ENCODE data around the gene RAB23. TPM values are rescaled to one million over a fixed set of nuclear protein-coding genes. Genes with fewer than 3 reads are reported as not detected.

The RAB23 gene
- total RNA-seq, 6 experiments from 2014 or later, result 23.1 to 30.3 (median 28.9) TPM

DNA sequence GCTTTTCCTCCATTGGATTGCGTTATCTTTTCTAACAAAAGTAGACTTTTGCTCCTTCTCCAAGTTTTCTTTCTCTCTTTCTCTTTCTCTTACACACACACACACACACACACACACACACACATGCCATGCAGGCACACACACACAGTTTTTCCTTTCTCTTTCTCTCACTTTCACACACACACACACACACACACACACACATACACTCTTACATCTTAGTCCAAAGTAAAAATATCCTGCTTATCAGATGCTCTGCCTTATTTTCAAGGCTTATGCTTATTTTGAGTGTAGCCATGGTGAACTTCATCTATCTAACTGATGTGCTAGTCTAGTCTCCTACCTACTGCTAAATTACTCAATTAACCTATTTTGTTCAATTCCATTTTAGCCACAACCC, 34.4 kb upstream of the RAB23 start:
- Mint-ChIP-seq H3K4me1 (ENCODE audit: low read depth) (peaks cover 90% of the 10 kb centered on the region), H3K9me3 (no peaks in the 10 kb centered on the region), H3K27ac (peak overlapping the region; percentile 98; the same call in 1 of the 2 replicates), H3K4me3 (no peak overlapping the region), H3K36me3 (ENCODE audit: low read depth) (peaks cover 13% of the 10 kb centered on the region), H3K27me3 (ENCODE audit: insufficient read depth) (no peaks in the 10 kb centered on the region; the same call in 1 of the 2 replicates)
- TF ChIP-seq, protein P1, sequence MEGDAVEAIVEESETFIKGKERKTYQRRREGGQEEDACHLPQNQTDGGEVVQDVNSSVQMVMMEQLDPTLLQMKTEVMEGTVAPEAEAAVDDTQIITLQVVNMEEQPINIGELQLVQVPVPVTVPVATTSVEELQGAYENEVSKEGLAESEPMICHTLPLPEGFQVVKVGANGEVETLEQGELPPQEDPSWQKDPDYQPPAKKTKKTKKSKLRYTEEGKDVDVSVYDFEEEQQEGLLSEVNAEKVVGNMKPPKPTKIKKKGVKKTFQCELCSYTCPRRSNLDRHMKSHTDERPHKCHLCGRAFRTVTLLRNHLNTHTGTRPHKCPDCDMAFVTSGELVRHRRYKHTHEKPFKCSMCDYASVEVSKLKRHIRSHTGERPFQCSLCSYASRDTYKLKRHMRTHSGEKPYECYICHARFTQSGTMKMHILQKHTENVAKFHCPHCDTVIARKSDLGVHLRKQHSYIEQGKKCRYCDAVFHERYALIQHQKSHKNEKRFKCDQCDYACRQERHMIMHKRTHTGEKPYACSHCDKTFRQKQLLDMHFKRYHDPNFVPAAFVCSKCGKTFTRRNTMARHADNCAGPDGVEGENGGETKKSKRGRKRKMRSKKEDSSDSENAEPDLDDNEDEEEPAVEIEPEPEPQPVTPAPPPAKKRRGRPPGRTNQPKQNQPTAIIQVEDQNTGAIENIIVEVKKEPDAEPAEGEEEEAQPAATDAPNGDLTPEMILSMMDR (IDR thresholded peaks at IDR 0.05), result no peak
- no peak for DNase-seq

DNA sequence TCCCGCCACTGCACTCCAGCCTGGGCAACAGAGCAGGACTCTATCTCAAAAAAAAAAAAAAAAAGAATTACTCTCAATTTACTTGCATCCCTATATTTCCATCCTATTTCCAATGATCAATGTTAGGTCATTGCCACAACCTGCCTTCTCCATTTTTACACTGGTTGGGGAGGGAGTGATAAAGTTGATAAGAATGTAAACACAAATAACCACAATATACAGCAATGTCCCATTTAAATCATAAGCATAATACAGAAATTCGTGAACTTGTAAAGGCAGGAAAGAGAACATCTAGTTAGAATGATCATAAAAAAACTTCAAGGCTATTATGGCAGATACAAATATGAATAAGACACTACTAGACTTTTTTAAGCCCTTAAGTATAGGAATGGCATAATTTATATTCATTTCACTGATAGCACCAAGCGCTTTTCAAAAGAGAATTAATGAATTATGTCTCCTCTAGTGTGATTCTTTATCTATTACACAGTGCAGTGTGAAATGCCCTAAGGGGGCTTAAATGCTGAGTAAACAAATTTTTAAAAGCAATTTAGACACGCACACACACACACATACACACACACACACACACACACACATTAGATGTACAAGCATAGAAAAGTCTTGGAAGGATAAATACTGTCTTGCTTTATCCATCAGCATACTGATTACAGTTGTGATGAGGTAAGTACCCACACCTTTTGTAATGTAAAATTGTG, 33.5 kb upstream of the RAB23 start:
- Mint-ChIP-seq H3K9me3 (no peaks in the 10 kb centered on the region), H3K4me1 (ENCODE audit: low read depth) (peaks cover 86% of the 10 kb centered on the region), H3K27ac (no peak overlapping the region; the same call in 1 of the 2 replicates), H3K4me3 (no peak overlapping the region), H3K27me3 (ENCODE audit: insufficient read depth) (no peaks in the 10 kb centered on the region; the same call in 1 of the 2 replicates), H3K36me3 (ENCODE audit: low read depth) (peaks cover 10% of the 10 kb centered on the region)
- TF ChIP-seq, protein P1 (IDR thresholded peaks at IDR 0.05), result no peak
- DNase-seq, result no peak

DNA sequence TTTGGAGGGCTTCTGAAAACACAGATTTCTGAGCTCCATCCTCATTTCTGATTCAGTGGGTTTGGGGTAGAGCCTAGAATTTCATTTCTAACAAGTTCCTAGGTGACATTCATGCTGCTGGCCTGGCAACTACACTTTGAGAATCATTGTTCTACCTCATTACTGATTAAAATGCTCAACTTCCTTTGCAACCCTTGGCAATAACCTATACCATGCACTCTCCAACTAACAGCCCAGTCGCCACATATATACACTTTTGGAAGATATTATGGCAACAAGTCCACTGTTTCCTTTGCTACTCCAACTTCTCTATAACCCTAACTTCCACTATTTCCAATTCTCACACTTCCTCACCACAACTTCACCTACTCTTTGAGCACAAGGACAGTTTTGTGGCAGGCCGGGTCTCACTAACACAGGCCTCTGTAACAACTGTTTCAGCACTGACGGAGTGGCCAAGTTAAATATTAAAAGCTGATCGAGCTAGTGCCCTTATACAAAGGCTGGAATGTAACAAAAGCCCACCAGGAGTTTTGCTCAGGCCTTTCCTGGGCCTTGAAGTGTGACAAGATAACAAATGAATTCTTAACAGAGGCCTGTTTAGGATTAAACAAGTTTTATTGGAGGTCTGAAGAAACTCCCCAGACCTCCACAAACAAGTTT, 32.1 kb upstream of the RAB23 start:
- no peaks in the 10 kb centered on the region for H3K9me3 Mint-ChIP-seq
- H3K36me3 Mint-ChIP-seq (ENCODE audit: low read depth), result no peaks in the 10 kb centered on the region
- 0 out of 2 replicates have a peak overlapping the region, but pooled peaks have one; percentile 4 for H3K27ac Mint-ChIP-seq
- peaks cover 72% of the 10 kb centered on the region for H3K4me1 Mint-ChIP-seq (ENCODE audit: low read depth)
- H3K27me3 Mint-ChIP-seq (ENCODE audit: insufficient read depth), result no peaks in the 10 kb centered on the region; the same call in 1 of the 2 replicates
- H3K4me3 Mint-ChIP-seq, result no peak overlapping the region
- no peak for DNase-seq
- TF ChIP-seq, protein P1 (IDR thresholded peaks at IDR 0.05), result no peak

DNA sequence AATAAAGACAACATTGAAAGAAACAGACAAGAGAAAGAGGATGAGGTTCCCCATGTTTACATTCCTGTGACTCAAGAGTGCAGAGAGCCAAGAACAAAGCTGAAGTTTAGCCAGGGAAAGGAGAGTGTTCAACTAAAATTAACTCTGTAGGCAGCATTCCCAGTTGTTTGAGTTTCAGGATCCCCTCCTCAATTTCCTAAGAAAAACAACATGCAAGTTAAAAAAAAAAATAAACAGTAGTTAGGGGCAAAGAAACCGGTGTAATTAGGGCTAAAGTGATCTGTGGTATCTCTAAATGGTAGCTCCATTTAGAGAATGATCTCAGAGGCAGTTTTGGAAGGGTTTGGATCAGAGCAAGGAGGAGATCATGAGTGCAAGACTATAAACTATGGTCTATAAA, 30.9 kb upstream of the RAB23 start:
- Mint-ChIP-seq H3K4me1 (ENCODE audit: low read depth) (peaks cover 63% of the 10 kb centered on the region), H3K36me3 (ENCODE audit: low read depth) (no peaks in the 10 kb centered on the region), H3K4me3 (peak overlapping the region; percentile 53), H3K27ac (peak overlapping the region; percentile 68), H3K27me3 (ENCODE audit: insufficient read depth) (no peaks in the 10 kb centered on the region; the same call in 1 of the 2 replicates), H3K9me3 (no peaks in the 10 kb centered on the region)
- TF ChIP-seq, protein P1 (IDR thresholded peaks at IDR 0.05), result no peak
- peak; percentile 37 for DNase-seq

DNA sequence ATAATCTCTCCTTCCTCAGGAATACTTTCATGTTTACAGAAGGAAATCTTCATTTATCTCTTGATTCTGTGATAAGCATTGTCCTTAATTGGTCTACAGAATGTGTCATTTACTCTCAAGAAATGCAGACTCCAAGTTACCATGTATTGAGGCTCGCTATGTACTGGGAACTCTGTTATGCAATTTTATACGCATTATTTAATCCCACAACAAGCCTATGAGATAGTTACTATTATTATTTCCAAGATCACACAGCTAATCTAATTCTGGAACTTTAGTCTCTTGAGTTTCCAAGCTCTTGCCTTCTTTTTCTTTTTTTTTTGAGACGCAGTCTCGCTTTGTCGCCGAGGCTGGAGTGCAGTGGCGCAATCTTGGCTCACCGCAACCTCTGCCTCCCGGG, 30.0 kb upstream of the RAB23 start:
- TF ChIP-seq, protein P1 (IDR thresholded peaks at IDR 0.05), result no peak
- Mint-ChIP-seq H3K27ac (no peak overlapping the region; the same call in 1 of the 2 replicates), H3K9me3 (no peaks in the 10 kb centered on the region), H3K4me3 (no peak overlapping the region), H3K4me1 (ENCODE audit: low read depth) (peaks cover 60% of the 10 kb centered on the region), H3K27me3 (ENCODE audit: insufficient read depth) (no peaks in the 10 kb centered on the region; the same call in 1 of the 2 replicates), H3K36me3 (ENCODE audit: low read depth) (no peaks in the 10 kb centered on the region)
- DNase-seq, result no peak
